Right ventricle myocardium inferior (tissue), 1 donor: ENCODE data around the gene RND1. TPM values are rescaled to one million over a fixed set of nuclear protein-coding genes. Genes with fewer than 3 reads are reported as not detected.
"Not testable (repeated sequence)": the region's sequence is repeated elsewhere in the genome, so short reads cannot be mapped to it uniquely, and the experiment has no call there.

Experiments used
- ATAC-seq: fragments of 200-7000 bp; cut with Tn5 transposase; one replicate; pipeline ENCODE4 v1.9.1; 2020; ENCODE audit warnings: mild to moderate bottlenecking, moderate library complexity
- DNase-seq: peaks from one replicate; pipeline ENCODE4 v3.0.0; 2021; ENCODE audit errors: missing footprints
- intact Hi-C: fragments of 100-400 bp; cut with DNase I; formaldehyde crosslinking; loops from one replicate; pipeline ENCODE4 v1.11.0; 2022
- long read RNA-seq: library from polyadenylated mRNA; unstranded; transcript quantifications from one replicate; pipeline ENCODE4 v2.0.0, GENCODE V29; 2021
- total RNA-seq: library from RNA; stranded (reverse); fragmentation: NEBNext Ultra II Directional; extraction: Animal tissue kit (Norgen Biotek cat#: 25700); gene quantifications from one replicate; pipeline ENCODE4 v1.2.1, GENCODE V29; 2021
- donor health status: DM: no; HTN: yes; CAD: no; lungs with severe emphysema.

Gene RND1
- 0.41 TPM for total RNA-seq
- long read RNA-seq = 0 reads

DNA sequence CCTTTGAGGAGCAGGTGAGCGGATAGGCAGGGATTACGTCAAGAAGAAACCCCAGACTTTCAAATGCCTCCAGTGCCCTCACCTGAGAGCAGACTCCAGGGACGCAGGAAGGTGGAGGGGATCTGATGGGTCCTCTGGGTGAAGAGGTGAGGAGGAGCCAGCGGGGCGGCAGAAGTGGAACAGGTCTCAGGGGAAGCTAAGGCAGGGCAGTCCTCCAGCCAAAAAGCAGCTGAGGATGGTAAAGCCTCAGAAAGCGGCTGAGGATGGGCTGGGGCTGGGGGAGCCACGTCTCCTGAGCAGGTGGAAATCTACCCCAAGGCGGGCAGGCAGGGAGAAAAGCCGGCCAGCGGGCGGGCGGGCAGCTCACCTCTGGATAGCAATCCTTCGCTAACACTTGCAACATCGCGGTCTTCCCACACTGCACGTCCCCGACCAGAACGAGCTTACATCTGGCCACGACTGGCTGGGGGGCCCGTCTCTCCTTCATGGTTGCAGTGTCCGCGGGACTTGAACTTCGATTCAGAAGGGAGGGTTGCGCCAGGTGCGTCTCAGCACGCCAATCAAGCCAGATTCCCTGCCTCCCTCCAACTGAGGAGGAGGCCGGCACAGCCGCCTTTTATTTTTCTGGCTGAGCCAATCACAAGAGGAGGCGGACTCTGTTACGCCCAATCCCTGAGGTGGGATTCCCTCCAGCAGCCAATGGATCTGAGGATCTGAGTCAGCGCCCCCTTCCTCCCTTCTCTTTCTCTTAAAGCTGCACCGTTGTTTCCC lies at the start of gene RND1:
TSS of gene RND1 (minus strand) at position 590 of the 771 bp plus-strand sequence. CDS start at position 487, 103 bp downstream.
- ATAC-seq (peak; percentile 98), DNase-seq (peak; percentile 89)
- intact Hi-C loops = no loop called here

DNA sequence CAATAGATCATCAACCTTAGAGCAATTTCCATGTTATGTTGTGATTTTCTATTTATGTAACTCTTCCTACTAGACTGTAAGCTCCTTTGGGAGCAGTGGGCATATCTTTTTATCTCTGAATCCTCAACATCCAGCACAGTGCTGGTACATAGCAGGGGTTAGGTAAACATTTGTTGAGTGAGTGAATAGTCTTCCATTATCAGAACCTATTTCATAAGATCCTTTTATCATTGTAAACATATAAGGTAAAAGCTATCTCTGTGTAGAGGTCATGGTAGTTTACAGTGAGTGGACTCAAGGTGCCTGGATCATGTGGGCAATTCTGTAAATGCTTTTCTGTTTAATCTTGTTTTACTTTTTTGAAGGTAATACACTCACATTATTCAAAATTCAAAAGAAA lies 44.5 kb upstream of the RND1 start:
- DNase-seq = no peak
- ATAC-seq = no peak
- intact Hi-C loops = no loop called here

DNA sequence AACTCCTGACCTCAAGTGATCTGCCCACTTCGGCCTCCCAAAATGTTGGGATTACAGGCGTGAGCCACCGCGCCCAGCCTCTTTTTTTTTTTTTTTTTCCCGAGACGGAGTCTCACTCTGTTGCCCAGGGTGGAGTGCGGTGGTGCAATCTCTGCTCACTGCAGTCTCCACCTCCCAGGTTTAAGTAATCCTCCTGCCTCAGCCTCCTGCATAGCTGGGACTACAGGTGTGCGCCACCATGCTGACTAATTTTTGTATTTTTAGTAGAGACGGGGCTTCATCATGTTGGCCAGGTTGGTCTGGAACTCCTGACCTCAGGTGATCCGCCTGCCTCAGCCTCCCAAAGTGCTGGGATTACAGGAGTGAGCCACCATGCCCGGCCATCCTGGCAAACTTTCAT lies 44.0 kb upstream of the RND1 start:
- intact Hi-C loops, ATAC-seq, DNase-seq: not testable (repeated sequence)

DNA sequence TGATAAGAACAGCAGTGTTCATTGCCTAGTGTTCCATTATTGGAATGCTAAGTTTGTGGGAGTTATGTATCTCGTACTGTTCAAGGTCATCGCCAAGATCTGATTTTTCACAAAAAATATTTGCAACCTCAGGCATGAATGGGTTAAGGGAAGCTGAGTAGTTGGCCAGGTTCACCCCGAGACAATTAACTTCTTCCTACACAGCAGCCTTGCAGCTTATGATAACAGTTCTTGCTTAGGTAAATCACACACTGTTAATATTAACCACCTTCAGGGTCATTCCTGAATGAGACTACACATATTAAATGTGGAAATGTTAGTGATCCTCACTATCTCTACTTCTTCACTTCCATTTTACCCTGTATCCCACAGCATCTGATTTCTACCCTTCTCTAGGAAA lies 41.6 kb upstream of the RND1 start:
- intact Hi-C loops = no loop called here
- ATAC-seq = no peak

DNA sequence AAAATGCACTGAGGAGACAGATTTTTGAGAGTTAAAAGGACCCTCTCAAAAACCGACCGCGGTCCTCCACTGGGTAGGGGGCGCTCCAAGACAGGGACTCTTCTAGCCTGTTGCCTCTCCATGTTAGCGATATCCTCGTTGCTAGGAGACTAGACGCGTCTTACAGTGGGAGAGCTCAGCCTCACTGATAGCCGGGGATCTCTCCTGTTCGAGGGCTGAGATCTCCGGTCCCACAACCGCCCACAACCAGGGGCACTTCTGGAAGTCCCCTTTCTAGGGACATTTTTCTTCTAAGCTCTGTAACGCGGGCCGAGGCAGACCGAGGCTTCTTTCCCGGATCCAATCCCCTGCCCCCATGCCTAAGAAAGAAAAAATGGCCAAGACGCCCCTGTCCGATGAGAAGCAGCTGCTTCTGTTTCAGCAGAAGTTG lies 38.3 kb upstream of the RND1 start:
- DNase-seq = peak; percentile 69
- intact Hi-C loops = no loop called here
- peak; percentile 79 for ATAC-seq

More for the DNA sequence above, 41.6 kb upstream of the RND1 start:
- no peak for DNase-seq

DNA sequence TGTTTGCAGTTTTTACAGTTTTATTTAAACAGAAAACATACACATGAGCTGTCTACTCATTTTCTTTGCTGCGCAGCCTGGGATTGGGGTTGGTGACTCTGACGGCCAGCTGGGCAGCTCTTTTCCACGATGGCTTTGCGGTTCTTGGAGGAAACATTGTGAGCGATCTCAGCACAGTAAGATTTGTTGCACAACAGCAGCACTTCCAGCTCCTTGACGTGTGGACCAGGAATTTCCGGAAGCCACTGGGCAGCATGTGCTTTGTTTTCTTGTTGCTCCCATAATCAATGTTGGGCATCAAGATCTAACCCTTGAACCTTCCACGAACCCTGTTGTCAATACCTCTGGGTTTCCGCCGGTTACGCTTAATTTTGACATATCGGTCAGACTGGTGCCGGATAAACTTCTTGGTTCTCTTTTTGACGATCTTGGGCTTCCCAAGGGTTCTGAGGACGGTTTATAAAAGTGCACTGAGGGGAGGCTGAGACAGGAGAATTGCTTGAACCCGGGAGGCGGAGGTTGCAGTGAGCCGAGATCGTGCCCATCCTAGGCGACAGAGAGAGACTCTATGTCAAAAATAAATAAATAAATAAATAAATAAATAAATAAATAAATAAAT lies 37.8 kb upstream of the RND1 start:
- ATAC-seq (no peak), DNase-seq (no peak)
- intact Hi-C loops = no loop called here

DNA sequence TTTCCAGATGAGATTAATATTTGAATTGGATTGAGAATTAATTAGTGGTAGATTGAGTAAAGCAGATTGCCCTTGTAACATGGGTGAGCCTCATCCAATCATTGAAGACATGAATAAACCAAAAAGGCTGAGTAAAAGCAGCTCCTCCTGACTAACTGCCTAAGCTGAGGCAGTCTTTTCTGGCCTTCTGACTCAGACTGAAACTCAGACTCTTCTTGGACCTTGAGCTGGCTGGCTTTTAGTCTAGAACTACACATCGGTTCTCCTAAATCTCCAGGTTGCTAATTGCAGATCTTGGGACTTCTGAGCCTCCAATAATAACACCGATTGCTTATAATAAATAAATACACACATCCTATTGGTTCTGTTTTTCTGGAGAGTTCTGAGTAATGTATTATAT lies 35.6 kb upstream of the RND1 start:
- no peak for DNase-seq
- ATAC-seq = no peak
- intact Hi-C loops = no loop called here

DNA sequence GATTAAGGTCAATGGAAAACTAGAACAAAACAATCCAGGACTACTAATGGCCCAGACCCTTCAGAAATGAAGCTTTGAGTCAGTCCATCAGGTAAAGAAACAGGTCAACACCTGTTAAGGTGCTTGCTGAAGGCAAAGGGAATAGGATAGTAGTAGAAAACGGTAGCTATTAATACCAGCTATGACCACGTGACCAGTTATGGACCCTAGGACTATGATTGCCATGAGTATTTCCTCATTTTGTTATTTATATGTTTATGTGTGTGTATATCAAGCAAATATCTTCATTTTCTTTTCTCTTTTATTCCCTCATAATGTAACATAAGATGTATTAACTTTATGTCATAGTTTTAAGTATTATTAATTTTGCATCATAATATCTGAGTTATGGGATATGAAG lies 34.0 kb upstream of the RND1 start:
- intact Hi-C loops = no loop called here

DNA sequence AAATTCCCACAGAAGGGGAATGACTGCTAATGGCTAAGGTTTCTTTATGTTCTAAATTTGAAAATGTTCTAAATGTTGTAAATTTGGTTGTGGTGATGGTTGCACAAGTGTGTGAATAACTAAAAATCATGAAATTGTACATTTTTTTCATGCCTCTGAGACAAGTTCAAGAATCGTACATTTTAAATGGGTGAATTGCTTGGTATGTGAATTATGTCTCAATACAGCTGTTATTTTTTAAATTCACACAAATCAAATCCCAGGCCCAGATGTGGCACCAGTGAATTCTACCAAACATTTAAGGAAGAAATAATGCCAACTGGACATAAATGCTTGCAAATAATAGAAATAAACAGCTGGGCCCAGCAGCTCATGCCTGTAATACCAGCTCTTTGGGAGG lies 28.6 kb upstream of the RND1 start:
- intact Hi-C loops = no loop called here
- DNase-seq (no peak), ATAC-seq (no peak)

More for the DNA sequence above, 34.0 kb upstream of the RND1 start:
- ATAC-seq (no peak), DNase-seq (no peak)

DNA sequence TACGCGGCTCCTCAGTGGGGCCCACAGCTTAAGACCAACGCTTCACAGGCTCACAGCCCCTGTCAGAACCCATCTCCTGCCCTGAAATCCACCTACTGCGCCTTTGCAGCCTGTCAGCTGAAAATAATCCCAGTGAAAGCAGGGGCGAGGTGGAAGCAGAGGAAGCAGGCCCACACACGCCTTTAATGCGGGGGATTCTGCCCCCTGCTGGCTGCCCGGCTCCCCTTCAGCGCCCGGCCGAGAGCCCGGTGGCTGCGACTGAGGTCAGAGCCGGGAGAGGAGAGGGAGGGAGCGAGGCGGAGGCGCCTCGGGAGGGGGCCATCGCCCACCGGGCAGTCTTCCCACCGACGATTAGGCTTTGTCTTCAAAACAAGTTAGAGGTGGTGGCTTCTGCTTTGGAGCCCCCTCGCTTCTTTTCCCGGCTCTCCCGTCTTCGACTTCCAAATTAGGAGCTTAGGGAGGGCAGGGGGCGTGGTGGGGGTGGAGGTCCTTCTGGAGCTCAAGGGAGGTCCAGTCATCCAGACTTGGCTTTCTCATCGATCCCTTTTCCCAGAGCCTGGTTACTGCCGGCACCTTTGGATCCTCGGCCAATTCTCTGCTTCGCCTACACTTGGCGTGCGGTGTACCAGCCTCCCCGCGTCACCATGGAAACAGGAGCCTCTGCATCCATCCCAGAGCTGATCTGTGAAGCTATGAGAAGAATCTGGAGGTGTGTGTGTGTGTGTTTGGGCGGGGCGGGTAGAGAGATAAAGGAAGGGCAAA lies 25.2 kb upstream of the RND1 start:
- peak; percentile 95 for ATAC-seq
- peak; percentile 85 for DNase-seq
- intact Hi-C loops = loop anchor here (1.0 kb wide), 1 partner anchor 39 kb away; the partner anchor contains the start of gene DDX23

DNA sequence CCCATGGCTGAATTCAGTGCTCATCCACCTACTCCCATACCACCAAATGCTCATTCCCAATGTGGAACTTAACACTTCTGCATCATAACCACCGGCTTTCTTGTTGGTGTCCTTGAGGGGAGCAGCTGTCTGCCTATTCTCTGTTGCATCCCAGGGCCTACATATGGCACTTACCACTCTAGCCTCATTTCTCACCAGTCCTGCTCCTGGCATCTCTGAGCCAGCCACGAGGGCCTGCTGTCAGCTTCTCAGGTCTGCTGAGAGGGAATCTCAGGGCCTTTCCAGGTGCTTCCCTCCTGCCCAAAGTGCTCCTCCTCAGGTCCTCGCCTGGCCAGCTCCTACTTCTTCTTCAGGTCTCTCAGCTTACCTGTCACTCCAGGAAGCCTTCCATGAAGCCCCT lies 24.0 kb upstream of the RND1 start:
- intact Hi-C loops = loop anchor here (1.0 kb wide), 1 partner anchor 37 kb away; the partner anchor contains the start of gene DDX23
- ATAC-seq (no peak), DNase-seq (no peak)

DNA sequence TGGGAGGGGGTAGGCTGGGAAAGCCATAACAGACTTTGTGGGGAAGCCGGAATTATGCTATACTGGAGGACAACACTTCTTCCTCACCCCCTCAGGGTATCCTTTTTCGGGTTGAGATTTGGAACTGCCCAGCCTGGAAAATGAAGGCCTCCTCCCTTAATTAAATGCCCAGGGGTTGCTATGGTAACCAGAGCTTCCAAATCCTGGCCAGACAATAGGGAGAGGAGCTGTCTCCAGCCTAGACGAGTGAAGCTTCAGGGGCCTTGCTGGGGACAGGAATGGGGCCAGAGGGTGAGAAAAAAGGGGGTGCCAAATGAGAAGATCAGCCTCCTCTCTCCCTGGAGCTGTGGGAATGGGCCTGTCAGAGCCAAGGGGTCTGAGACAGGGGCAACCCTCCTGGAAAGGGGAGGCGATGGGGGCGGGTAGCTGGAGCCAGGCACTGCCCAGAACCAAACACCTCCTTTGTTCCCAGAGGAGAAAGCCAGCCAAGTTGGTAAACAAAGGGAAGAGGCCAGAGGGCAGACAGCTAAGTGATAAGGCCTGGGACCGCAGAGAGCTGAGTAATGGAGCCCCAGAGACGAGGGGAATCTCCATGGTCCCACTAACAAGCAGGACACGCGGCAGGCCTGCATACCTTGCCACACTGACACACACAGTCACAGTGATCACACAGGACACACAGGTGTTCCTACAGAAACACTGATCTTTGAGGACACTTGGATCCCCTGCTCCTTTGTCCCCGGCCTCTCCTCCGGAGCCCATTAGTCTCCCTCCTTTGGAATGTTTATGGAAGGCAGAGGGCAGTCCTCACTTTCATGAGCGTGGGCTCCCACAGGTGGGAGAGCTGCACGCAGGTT lies 17.9 kb upstream of the RND1 start:
- ATAC-seq = no peak

DNA sequence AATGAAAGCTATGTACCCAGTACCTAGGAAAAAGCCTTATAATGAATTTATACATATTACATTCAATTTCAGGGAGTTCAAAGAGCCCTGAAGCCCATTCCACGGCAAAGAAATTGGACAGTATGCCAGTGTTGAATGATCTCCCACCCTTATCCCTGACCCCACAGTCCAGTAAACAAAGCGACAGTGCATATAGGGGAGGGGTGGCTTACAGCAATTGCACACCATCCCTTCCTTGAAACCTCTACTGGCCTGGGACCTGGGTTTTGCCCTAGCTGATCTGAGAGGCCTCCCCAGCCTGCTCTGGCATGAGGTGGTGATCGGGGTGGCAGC lies 17.3 kb upstream of the RND1 start:
- no peak for ATAC-seq
- intact Hi-C loops = no loop called here
- DNase-seq = no peak

More for the DNA sequence above, 17.9 kb upstream of the RND1 start:
- intact Hi-C loops = no loop called here
- DNase-seq = no peak

DNA sequence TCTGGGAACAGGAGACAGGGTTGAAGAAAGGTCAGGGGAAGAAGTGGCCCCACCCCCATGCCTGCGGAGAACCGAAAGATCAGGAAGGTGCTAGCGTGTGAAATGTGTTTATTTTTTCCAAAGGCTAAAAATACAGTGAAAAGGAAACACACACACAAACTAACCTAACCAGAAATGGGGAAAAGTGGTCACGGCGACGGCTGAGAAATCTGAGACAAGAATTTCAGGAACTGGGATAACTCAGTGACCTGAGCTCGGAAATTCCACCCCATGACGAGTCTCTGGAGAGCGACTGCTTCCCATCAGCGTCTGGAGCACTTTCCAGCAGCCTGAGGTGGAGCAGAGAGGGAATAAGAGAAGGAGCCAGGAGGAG lies 16.6 kb upstream of the RND1 start:
- ATAC-seq = peak; percentile 37
- no peak for DNase-seq
- intact Hi-C loops = no loop called here

DNA sequence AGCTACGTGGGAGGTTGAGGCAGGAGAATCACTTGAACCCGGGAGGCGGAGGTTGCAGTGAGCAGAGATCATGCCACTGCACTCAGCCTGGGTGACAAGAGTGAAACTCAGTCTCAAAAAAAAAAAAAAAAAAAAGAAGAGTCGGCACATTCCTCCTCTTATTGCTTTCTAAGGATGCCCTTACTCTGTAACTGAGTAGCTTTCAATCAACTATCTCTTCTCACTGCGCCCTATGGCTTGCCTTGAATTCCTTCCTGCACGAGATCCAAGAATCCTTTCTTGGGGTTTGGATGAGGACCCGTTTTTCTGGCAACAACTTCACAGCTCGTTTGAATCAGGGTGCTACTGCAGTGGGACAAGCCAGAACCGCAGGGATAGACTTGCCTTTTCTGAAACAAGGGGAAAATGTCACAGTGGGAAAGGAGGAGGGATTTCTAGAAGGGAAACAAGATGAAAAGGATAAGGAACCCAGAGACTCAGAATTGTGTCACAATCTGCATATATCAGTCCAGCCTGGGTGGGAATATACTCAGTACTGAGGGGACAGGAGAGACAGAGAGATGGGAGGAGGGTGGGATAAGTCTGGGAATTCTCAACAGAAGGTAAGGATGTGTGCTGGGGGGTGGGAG lies 16.1 kb upstream of the RND1 start:
- ATAC-seq = no peak
- no peak for DNase-seq
- intact Hi-C loops = no loop called here

DNA sequence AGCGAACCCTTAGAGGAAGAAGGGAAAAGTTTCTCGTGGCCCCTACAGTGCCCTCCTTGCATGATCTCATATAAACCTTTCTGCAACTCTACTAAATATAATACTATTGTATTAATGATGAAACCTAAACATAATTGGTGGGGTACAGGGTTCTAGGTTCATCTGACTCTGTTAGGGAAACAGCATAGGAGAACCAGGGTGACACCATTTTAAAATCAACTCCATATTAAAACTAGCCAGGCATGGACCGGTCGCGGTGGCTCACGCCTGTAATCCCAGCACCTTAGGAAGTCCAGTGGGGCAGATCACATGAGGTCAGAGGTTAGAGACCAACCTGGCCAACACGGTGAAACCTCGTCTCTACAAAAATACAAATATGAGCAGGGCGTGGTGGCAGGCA lies 15.0 kb upstream of the RND1 start:
- DNase-seq (no peak), ATAC-seq (no peak)
- intact Hi-C loops = no loop called here

DNA sequence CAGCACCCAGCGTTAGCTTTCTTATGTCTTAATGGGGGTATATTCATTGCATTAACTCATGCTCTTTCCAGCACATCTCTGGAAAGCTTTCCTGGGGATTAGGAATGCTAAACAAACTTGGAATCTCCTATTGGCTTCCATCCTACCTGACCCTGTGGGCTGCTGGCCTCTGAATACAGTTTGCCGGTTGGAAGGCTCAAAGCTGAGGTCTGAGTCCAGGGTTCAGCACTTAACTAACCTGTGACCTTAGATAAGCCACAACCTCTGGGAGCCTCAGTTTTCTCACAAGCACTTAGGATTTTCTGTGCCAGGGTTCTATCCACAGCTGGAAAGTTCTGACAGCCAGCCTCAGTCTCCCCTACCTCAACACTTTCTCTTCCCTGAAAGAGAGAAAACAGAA lies 12.9 kb upstream of the RND1 start:
- DNase-seq = no peak
- intact Hi-C loops = no loop called here
- no peak for ATAC-seq

DNA sequence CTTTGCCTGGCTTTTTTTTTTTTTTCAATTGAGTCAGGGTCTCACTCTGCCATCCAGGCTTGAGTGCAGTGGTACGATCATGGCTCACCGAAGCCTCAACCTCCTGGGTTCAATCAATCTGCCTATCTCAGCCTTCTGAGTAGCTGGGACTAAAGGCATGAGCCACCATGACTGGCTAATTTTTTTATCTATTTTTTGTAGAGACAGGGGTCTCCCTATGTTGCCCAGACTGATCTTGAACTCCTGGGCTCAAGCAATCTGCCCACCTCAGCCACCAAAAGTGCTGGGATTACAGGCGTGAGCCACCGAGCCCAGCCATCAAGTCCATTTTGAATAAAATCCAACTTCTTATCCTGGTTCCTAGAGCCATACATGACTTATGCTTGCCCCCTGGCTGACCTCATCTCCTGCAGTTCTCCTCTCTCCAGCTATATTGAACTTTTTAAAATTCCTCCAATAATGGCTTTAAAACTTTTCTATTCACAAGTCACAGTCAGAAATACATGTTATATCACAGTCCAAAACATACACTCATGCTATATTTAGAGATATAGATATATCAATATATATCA lies 10.4 kb upstream of the RND1 start:
- intact Hi-C loops = no loop called here
- ATAC-seq (no peak), DNase-seq (no peak)
